ENCODE results near the gene IGSF6.
"Not testable (repeated sequence)": the region's sequence is repeated elsewhere in the genome, so short reads cannot be mapped to it uniquely, and the experiment has no call there.

Gene IGSF6

DNA sequence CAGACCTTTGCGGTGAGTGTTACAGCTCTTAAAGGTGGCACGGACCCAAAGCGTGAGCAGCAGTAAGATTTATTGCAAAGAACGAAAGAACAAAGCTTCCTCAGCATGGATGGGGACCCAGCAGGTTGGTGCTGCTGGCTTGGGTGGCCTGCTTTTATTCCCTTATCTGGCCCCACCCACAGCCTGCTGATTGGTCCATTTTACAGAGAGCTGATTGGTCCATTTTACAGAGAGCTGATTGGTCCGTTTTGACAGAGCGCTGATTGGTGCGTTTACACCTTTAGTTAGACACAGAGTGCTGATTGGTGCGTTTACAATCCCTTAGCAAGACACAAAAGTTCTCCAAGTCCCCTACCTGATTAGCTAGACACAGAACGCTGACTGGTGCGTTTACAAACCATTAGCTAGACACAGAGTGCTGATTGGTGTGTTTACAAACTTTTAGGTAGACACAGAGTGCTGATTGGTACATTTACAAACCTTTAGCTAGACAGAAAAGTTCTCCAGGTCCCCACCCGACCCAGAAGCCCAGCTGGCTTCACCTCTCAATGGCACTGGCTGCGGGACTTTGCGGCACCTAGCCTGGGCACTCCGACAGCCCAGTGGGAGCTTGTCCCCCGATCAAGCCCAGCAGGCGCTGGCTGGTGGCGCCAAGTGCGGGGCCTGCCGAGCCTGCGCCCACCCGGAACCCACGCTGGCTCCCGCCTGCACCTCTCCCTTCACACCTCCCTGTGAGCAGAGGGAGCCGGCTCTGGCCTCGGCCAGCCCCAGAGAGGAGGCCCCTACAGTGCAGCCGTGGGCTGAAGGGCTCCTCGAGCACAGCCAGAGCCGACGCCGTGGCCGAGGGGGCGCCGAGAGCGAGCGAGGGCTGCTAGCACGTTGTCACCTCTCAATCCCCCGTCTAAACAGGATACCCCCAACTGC, 22.5 kb downstream of the IGSF6 start:
- ATAC-seq (replicated peaks); H3K27me3 Mint-ChIP-seq; H3K4me3 Mint-ChIP-seq; H3K9me3 Mint-ChIP-seq; DNase-seq; H3K27ac Mint-ChIP-seq: not testable (repeated sequence)
- peaks cover 40 to 48% of the 10 kb centered on the region in 2 donors for H3K36me3 Mint-ChIP-seq
- peaks cover 12 to 17% of the 10 kb centered on the region in 2 donors for H3K4me1 Mint-ChIP-seq

- no peak overlapping the region for H3K4me3 Mint-ChIP-seq
- peaks cover 12 to 17% of the 10 kb centered on the region in 2 donors for H3K4me1 Mint-ChIP-seq
- ATAC-seq (replicated peaks): no peak
- no peak overlapping the region for H3K27ac Mint-ChIP-seq
- peaks cover 0 to 2% of the 10 kb centered on the region in 2 donors for H3K9me3 Mint-ChIP-seq
- H3K27me3 Mint-ChIP-seq: no peaks in the 10 kb centered on the region
- H3K36me3 Mint-ChIP-seq: peaks cover 45 to 48% of the 10 kb centered on the region in 2 donors
- no peak for DNase-seq
These were observed 23.6 kb downstream of the IGSF6 start for GRCh38 chr16:21628772-21629171.

- H3K4me1 Mint-ChIP-seq: peaks cover 12 to 17% of the 10 kb centered on the region in 2 donors
- no peak for ATAC-seq (replicated peaks)
These were observed 24.2 kb downstream of the IGSF6 start for GRCh38 chr16:21628121-21628726.

GRCh38 chr16:21626659-21627277, 25.6 kb downstream of the IGSF6 start:
- no peak overlapping the region for H3K27ac Mint-ChIP-seq
- H3K4me1 Mint-ChIP-seq: peaks cover 7 to 13% of the 10 kb centered on the region in 2 donors
- DNase-seq: no peak
- no peaks in the 10 kb centered on the region for H3K27me3 Mint-ChIP-seq
- H3K36me3 Mint-ChIP-seq: peaks cover 50% of the 10 kb centered on the region in 2 donors
- H3K9me3 Mint-ChIP-seq: peaks cover 0 to 2% of the 10 kb centered on the region in 2 donors
- no peak for ATAC-seq (replicated peaks)
- no peak overlapping the region for H3K4me3 Mint-ChIP-seq

More at GRCh38 chr16:21628121-21628726, 24.2 kb downstream of the IGSF6 start:
- DNase-seq: no peak
- Mint-ChIP-seq H3K4me3 (no peak overlapping the region), H3K27ac (no peak overlapping the region), H3K27me3 (no peaks in the 10 kb centered on the region), H3K9me3 (peaks cover 0 to 2% of the 10 kb centered on the region in 2 donors), H3K36me3 (peaks cover 50 to 54% of the 10 kb centered on the region in 2 donors)

GRCh38 chr16:21625026-21625425, 27.4 kb downstream of the IGSF6 start:
- Mint-ChIP-seq H3K4me1 (peaks cover 6 to 10% of the 10 kb centered on the region in 2 donors), H3K27ac (no peak overlapping the region)

GRCh38 chr16:21622545-21622944, 29.9 kb downstream of the IGSF6 start:
- no peaks in the 10 kb centered on the region for H3K27me3 Mint-ChIP-seq
- no peak for DNase-seq
- H3K4me1 Mint-ChIP-seq: peaks cover 6 to 14% of the 10 kb centered on the region in 2 donors
- peaks cover 48 to 53% of the 10 kb centered on the region in 2 donors for H3K36me3 Mint-ChIP-seq
- H3K27ac Mint-ChIP-seq: no peak overlapping the region
- no peak for ATAC-seq (replicated peaks)
- no peak overlapping the region for H3K4me3 Mint-ChIP-seq
- H3K9me3 Mint-ChIP-seq: no peaks in the 10 kb centered on the region

More at GRCh38 chr16:21625026-21625425, 27.4 kb downstream of the IGSF6 start:
- Mint-ChIP-seq H3K36me3 (peaks cover 48 to 51% of the 10 kb centered on the region in 2 donors), H3K9me3 (peaks cover 0 to 2% of the 10 kb centered on the region in 2 donors), H3K27me3 (no peaks in the 10 kb centered on the region), H3K4me3 (no peak overlapping the region)
- no peak for ATAC-seq (replicated peaks)
- no peak for DNase-seq

DNA sequence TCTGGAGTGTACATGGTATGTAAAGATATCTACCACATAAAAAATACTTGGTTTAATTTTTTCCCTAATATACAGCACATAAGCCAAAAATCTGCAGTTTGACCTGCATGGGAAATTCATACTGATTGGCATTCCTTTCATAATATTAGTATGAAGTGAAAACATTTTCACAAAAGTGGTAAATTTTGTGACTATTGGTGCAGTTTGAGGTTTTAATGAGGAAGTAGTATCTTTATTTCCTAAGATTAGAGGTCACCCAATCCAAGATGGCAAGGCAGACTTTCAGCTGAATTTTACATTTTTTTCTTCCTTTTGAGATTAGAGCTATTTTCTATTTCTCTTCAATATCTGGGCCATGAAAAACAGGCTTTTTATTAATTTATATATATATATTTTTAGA, 31.8 kb downstream of the IGSF6 start:
- H3K9me3 Mint-ChIP-seq: no peaks in the 10 kb centered on the region
- no peaks in the 10 kb centered on the region for H3K27me3 Mint-ChIP-seq
- H3K36me3 Mint-ChIP-seq: peaks cover 40 to 46% of the 10 kb centered on the region in 2 donors
- H3K4me1 Mint-ChIP-seq: peaks cover 10 to 21% of the 10 kb centered on the region in 2 donors
- ATAC-seq (replicated peaks) (no peak), DNase-seq (no peak)
- no peak overlapping the region for H3K4me3 Mint-ChIP-seq
- no peak overlapping the region for H3K27ac Mint-ChIP-seq

DNA sequence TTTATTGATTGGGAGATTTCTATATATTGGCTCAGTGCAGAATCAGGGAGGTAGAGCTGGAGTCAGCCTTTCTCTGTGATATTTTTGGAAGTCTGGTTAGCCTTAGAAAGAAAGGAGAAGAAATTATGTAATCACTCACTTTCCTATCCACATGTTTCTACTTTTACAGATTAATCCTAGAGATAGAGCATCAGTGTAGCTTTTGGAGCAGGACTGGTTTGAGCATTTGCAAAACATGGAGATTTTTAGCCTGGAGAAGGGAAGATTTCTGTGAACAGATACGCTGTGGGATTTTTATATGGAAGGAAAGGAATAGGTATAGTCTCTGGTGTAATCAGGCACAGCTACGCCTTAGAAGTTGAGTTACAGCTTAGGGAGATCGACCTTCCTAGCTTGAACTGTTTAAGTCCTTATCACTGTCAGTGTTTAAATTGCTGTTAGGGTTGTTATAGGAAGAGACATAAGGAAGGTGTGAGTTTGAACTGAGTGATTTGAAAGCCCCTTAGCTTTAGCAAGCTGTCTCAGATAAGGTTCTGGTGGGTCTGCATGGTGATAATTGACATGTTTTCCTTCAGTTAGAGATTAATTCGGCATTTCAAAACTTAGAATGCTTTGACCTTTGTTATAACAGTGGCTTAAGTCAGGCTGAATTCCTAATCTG, 32.5 kb downstream of the IGSF6 start:
- Mint-ChIP-seq H3K4me1 (peaks cover 10 to 22% of the 10 kb centered on the region in 2 donors), H3K9me3 (no peaks in the 10 kb centered on the region), H3K36me3 (peaks cover 35 to 45% of the 10 kb centered on the region in 2 donors), H3K4me3 (no peak overlapping the region), H3K27ac (no peak overlapping the region), H3K27me3 (no peaks in the 10 kb centered on the region)
- DNase-seq (no peak), ATAC-seq (replicated peaks) (no peak)

DNA sequence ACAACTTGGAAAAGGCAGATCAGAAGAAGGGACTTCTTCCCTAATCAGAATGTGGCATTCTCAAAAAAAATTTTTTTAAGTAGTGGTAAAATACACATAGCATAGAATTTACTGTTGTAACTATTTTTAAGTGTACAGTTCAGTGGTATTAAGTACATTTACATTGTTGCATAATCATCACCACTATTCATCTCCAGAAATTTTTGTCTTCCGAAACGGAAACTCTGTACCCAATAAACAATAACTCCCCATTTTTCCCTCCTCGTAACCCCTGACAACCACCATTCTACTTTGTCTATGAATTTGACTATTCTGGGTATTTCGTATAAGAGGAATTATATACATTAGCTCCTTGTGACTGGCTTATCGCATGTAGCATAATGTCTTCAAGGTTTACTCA, 34.1 kb downstream of the IGSF6 start:
- Mint-ChIP-seq H3K27me3 (no peaks in the 10 kb centered on the region), H3K4me1 (peaks cover 10 to 22% of the 10 kb centered on the region in 2 donors), H3K4me3 (no peak overlapping the region), H3K27ac (no peak overlapping the region), H3K9me3 (no peaks in the 10 kb centered on the region), H3K36me3 (peaks cover 32 to 35% of the 10 kb centered on the region in 2 donors)
- DNase-seq (no peak), ATAC-seq (replicated peaks) (no peak)

- no peaks in the 10 kb centered on the region for H3K9me3 Mint-ChIP-seq
- no peak for DNase-seq
- no peaks in the 10 kb centered on the region for H3K27me3 Mint-ChIP-seq
- ATAC-seq (replicated peaks): no peak
- peaks cover 10 to 22% of the 10 kb centered on the region in 2 donors for H3K4me1 Mint-ChIP-seq
- H3K36me3 Mint-ChIP-seq: peaks cover 32 to 34% of the 10 kb centered on the region in 2 donors
- H3K27ac Mint-ChIP-seq: peak overlapping the region; percentile 76
- H3K4me3 Mint-ChIP-seq: no peak overlapping the region
These were observed 34.8 kb downstream of the IGSF6 start for GRCh38 chr16:21617607-21618006.

- no peaks in the 10 kb centered on the region for H3K27me3 Mint-ChIP-seq
- H3K27ac Mint-ChIP-seq: no peak overlapping the region
- no peak overlapping the region for H3K4me3 Mint-ChIP-seq
- no peaks in the 10 kb centered on the region for H3K9me3 Mint-ChIP-seq
- DNase-seq: no peak
- peaks cover 20 to 46% of the 10 kb centered on the region in 2 donors for H3K4me1 Mint-ChIP-seq
- peaks cover 28 to 29% of the 10 kb centered on the region in 2 donors for H3K36me3 Mint-ChIP-seq
- ATAC-seq (replicated peaks): no peak
These were observed 37.5 kb downstream of the IGSF6 start for GRCh38 chr16:21614896-21615295.

GRCh38 chr16:21613781-21614180, 38.6 kb downstream of the IGSF6 start:
- DNase-seq (no peak), ATAC-seq (replicated peaks) (no peak)
- no peak overlapping the region for H3K4me3 Mint-ChIP-seq
- no peaks in the 10 kb centered on the region for H3K9me3 Mint-ChIP-seq
- peaks cover 26 to 57% of the 10 kb centered on the region in 2 donors for H3K4me1 Mint-ChIP-seq
- H3K27me3 Mint-ChIP-seq: no peaks in the 10 kb centered on the region
- peaks cover 23 to 27% of the 10 kb centered on the region in 2 donors for H3K36me3 Mint-ChIP-seq
- H3K27ac Mint-ChIP-seq: no peak overlapping the region

DNA sequence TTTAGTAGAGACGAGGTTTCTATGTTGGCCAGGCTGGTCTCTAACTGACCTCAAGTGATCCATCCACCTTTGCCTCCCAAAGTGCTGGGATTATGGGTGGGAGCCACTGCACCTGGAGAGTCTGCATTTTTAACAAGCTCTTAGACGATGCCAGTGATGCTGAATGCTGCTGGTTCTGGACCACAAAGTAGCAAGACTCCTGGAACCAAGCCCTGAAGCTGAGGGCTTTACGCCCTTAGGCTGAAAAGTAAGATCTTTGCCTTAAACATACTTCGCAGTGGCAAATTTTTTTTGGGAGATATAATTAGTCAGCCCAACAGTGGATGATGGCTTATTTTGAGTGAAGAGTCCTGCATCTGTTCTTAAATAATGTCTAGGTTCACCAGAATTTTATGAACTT, 39.0 kb downstream of the IGSF6 start:
- ATAC-seq (replicated peaks): no peak
- no peak overlapping the region for H3K4me3 Mint-ChIP-seq
- DNase-seq: no peak
- H3K27ac Mint-ChIP-seq: no peak overlapping the region
- H3K9me3 Mint-ChIP-seq: no peaks in the 10 kb centered on the region
- H3K4me1 Mint-ChIP-seq: peaks cover 30 to 60% of the 10 kb centered on the region in 2 donors
- no peaks in the 10 kb centered on the region for H3K27me3 Mint-ChIP-seq
- peaks cover 19 to 23% of the 10 kb centered on the region in 2 donors for H3K36me3 Mint-ChIP-seq
